ENCODE measurements around the gene HOXB6. TPM values are rescaled to one million over a fixed set of nuclear protein-coding genes. Genes with fewer than 3 reads are reported as not detected.

Gene HOXB6
- total RNA-seq, 1 experiment from 2014 or later: 64.8 TPM

- no peak for DNase-seq (ENCODE audit: low read depth, low spot score)
- Histone ChIP-seq H2AFZ (ENCODE audit: low read depth, low read length, poor library complexity, severe bottlenecking) (no peak overlapping the region), H3K9me2 (ENCODE audit: insufficient read depth) (no peaks in the 10 kb centered on the region), H4K20me1 (ENCODE audit: insufficient read depth) (no peaks in the 10 kb centered on the region), H3K27me3 (ENCODE audit: insufficient read depth, low read length) (no peaks in the 10 kb centered on the region), H3K4me3 (replicated peaks in 1 of 2; ENCODE audit: low read depth in 1 of 2, low read length in 2 of 2) (no peak overlapping the region), H3K36me3 (ENCODE audit: control insufficient read depth in 1 of 2, insufficient read depth in 2 of 2, low read length in 2 of 2) (peaks cover 16 to 30% of the 10 kb centered on the region in 2 experiments; a peak in 3 of 4 replicates), H3K4me2 (ENCODE audit: low read length) (no peak overlapping the region), H3K9ac (ENCODE audit: low read length) (no peak overlapping the region), H3K79me2 (ENCODE audit: insufficient read depth, low read length) (peaks cover 58% of the 10 kb centered on the region), H3K4me1 (ENCODE audit: control insufficient read depth in 1 of 2, insufficient read depth in 2 of 2, low read length in 2 of 2) (peaks cover 1 to 21% of the 10 kb centered on the region in 2 experiments; a peak in 3 of 4 replicates), H3K9me3 (ENCODE audit: control insufficient read depth in 1 of 2, insufficient read depth in 1 of 2, low read depth in 1 of 2, low read length in 2 of 2) (no peaks in the 10 kb centered on the region), H3K27ac (ENCODE audit: low read depth, low read length) (no peak overlapping the region)
- ATAC-seq: no peak
- ChIA-PET POLR2A (no interaction called here), CTCF (interaction anchor here (1.0 to 2.2 kb wide), 4 partner anchors 20 to 330 kb away, joined by 5 to 9 read pairs (median 5); no protein-coding TSS in a partner anchor), RAD21 (ENCODE audit: low non-redundant PET in 1 of 2, low total read pairs in 2 of 2, uncharacterized antibody in 2 of 2, unreplicated experiment in 2 of 2) (no interaction called here)
- intact Hi-C loops (cut with micrococcal nuclease): no loop called here
- no TSS peak for BruUV-seq (replicated peaks)
- TF ChIP-seq ZNF274 (IDR thresholded peaks at IDR 0.05; ENCODE audit: low read depth, low read length): no peak
- no peak for TF ChIP-seq SRF (IDR thresholded peaks at IDR 0.05; ENCODE audit: low read depth)
- no peak for TF ChIP-seq JUND (IDR thresholded peaks at IDR 0.05)
- no peak for TF ChIP-seq EZH2phosphoT487 (IDR thresholded peaks at IDR 0.05; ENCODE audit: borderline replicate concordance)
- no peak for TF ChIP-seq EZH2 (IDR thresholded peaks at IDR 0.05)
- TF ChIP-seq RAD21 (IDR thresholded peaks at IDR 0.05; ENCODE audit: low read depth): no peak
These were observed 12.2 kb downstream of the HOXB6 start for GRCh38 chr17:48592577-48592976.

- intact Hi-C loops (cut with micrococcal nuclease): no loop called here
- no peak overlapping the region for H3K4me2 ChIP-seq (ENCODE audit: low read length)
- no peaks in the 10 kb centered on the region for H3K27me3 ChIP-seq (ENCODE audit: insufficient read depth, low read length)
- no peak overlapping the region for H3K9ac ChIP-seq (ENCODE audit: low read length)
- H2AFZ ChIP-seq (ENCODE audit: low read depth, low read length, poor library complexity, severe bottlenecking): no peak overlapping the region
- DNase-seq (ENCODE audit: low read depth, low spot score) (no peak), ATAC-seq (no peak)
- POLR2A ChIA-PET: interaction anchor here (0.6 to 1.7 kb wide), 2 partner anchors 9 to 13 kb away, joined by 4 to 6 read pairs; partner anchors contain the start of gene HOXB6
- RAD21 ChIA-PET (ENCODE audit: low non-redundant PET in 1 of 2, low total read pairs in 2 of 2, uncharacterized antibody in 2 of 2, unreplicated experiment in 2 of 2): no interaction called here
- H3K9me3 ChIP-seq (ENCODE audit: control insufficient read depth in 1 of 2, insufficient read depth in 1 of 2, low read depth in 1 of 2, low read length in 2 of 2): no peaks in the 10 kb centered on the region
- H3K36me3 ChIP-seq (ENCODE audit: control insufficient read depth in 1 of 2, insufficient read depth in 2 of 2, low read length in 2 of 2): peaks cover 13 to 28% of the 10 kb centered on the region in 2 experiments; a peak in 3 of 4 replicates
- no peak overlapping the region for H3K4me3 ChIP-seq (replicated peaks in 1 of 2; ENCODE audit: low read depth in 1 of 2, low read length in 2 of 2)
- H4K20me1 ChIP-seq (ENCODE audit: insufficient read depth): no peaks in the 10 kb centered on the region
- CTCF ChIA-PET: interaction anchor here (2.2 kb wide), 1 partner anchor 329 kb away, joined by 9 read pairs; no protein-coding TSS in a partner anchor
- no peaks in the 10 kb centered on the region for H3K9me2 ChIP-seq (ENCODE audit: insufficient read depth)
- H3K79me2 ChIP-seq (ENCODE audit: insufficient read depth, low read length): peaks cover 57% of the 10 kb centered on the region
- H3K4me1 ChIP-seq (ENCODE audit: control insufficient read depth in 1 of 2, insufficient read depth in 2 of 2, low read length in 2 of 2): peaks cover 6 to 26% of the 10 kb centered on the region in 2 experiments; a peak in 3 of 4 replicates
- no peak overlapping the region for H3K27ac ChIP-seq (ENCODE audit: low read depth, low read length)
- no TSS peak for BruUV-seq (replicated peaks)
- TF ChIP-seq SP1 (IDR thresholded peaks at IDR 0.05; ENCODE audit: low read depth) (no peak), POLR2A (IDR thresholded peaks at IDR 0.05; ENCODE audit: borderline replicate concordance, extremely low read depth, insufficient read depth, insufficient read length) (no peak), EGR1 (IDR thresholded peaks at IDR 0.05; ENCODE audit: low read depth) (no peak), POLR2AphosphoS5 (IDR thresholded peaks at IDR 0.05; ENCODE audit: low read depth, low read length) (no peak), CEBPB (IDR thresholded peaks at IDR 0.05; ENCODE audit: low read depth) (no peak), ZNF274 (IDR thresholded peaks at IDR 0.05; ENCODE audit: low read depth, low read length) (no peak), ELF1 (IDR thresholded peaks at IDR 0.05; ENCODE audit: borderline replicate concordance, low read depth) (no peak), ZFX (IDR thresholded peaks at IDR 0.05) (no peak), RAD21 (IDR thresholded peaks at IDR 0.05; ENCODE audit: low read depth) (no peak), YY1 (IDR thresholded peaks at IDR 0.05; ENCODE audit: extremely low read depth, insufficient replicate concordance, low read depth, low read length) (no peak)
- TF ChIP-seq, protein P1, sequence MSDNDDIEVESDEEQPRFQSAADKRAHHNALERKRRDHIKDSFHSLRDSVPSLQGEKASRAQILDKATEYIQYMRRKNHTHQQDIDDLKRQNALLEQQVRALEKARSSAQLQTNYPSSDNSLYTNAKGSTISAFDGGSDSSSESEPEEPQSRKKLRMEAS (IDR thresholded peaks at IDR 0.05): no peak
- TF ChIP-seq, protein P2, sequence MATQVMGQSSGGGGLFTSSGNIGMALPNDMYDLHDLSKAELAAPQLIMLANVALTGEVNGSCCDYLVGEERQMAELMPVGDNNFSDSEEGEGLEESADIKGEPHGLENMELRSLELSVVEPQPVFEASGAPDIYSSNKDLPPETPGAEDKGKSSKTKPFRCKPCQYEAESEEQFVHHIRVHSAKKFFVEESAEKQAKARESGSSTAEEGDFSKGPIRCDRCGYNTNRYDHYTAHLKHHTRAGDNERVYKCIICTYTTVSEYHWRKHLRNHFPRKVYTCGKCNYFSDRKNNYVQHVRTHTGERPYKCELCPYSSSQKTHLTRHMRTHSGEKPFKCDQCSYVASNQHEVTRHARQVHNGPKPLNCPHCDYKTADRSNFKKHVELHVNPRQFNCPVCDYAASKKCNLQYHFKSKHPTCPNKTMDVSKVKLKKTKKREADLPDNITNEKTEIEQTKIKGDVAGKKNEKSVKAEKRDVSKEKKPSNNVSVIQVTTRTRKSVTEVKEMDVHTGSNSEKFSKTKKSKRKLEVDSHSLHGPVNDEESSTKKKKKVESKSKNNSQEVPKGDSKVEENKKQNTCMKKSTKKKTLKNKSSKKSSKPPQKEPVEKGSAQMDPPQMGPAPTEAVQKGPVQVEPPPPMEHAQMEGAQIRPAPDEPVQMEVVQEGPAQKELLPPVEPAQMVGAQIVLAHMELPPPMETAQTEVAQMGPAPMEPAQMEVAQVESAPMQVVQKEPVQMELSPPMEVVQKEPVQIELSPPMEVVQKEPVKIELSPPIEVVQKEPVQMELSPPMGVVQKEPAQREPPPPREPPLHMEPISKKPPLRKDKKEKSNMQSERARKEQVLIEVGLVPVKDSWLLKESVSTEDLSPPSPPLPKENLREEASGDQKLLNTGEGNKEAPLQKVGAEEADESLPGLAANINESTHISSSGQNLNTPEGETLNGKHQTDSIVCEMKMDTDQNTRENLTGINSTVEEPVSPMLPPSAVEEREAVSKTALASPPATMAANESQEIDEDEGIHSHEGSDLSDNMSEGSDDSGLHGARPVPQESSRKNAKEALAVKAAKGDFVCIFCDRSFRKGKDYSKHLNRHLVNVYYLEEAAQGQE (IDR thresholded peaks at IDR 0.05; ENCODE audit: low read depth): no peak
These were observed 12.7 kb downstream of the HOXB6 start for GRCh38 chr17:48592057-48592514.
